ENCODE results near the gene CSNK2A1.

CSNK2A1 gene

DNA sequence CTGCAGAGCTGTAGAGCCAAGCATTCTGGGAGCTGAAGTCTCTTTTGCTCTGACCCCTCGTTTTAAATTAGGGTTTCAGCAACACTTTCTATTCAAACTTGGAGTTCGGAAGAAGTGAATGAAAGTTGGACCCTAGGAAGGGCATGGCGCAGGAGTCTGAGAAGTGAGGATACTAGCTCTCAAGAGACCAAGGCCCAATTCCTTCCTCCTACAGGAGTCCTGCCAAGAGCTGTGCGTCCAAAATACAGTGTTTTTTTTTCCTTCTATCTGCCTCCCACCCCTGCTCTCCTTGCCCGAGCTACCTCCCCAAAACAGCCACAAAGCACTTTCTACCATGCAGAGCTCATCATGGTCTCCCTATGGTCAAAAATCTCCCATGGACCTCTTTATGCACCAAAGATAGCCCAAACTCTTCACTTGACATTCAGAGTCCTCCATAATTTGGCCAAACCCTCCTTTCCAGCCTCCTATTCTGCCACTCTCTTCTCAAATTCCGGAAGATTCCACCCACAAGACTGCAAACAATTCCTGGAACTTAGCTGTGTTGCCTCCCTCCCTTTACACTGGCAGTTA, 649 bp upstream of the CSNK2A1 start:
- peak overlapping the region; percentile 97; the same call in 1 of the 2 replicates for H3K9ac ChIP-seq (ENCODE audit: low read depth, low read length)
- H3K36me3 ChIP-seq (ENCODE audit: insufficient read depth, low read length), result peaks cover 12% of the 10 kb centered on the region; the same call in 1 of the 2 replicates
- peak overlapping the region; percentile 96 for H3K27ac ChIP-seq (ENCODE audit: low read depth, low read length)
- no peaks in the 10 kb centered on the region; the same call in 1 of the 2 replicates for H3K9me3 ChIP-seq (ENCODE audit: insufficient read depth, low read depth, low read length)
- H3K4me1 ChIP-seq (ENCODE audit: insufficient read depth, low read length), result peaks cover 21% of the 10 kb centered on the region
- 74% methylated on average over 6 of the region's 6 CpGs for WGBS
- H3K27me3 ChIP-seq (ENCODE audit: insufficient read depth, low read length), result peaks cover 25% of the 10 kb centered on the region
- peak overlapping the region; percentile 89 for H3K4me3 ChIP-seq (ENCODE audit: low read length)

DNA sequence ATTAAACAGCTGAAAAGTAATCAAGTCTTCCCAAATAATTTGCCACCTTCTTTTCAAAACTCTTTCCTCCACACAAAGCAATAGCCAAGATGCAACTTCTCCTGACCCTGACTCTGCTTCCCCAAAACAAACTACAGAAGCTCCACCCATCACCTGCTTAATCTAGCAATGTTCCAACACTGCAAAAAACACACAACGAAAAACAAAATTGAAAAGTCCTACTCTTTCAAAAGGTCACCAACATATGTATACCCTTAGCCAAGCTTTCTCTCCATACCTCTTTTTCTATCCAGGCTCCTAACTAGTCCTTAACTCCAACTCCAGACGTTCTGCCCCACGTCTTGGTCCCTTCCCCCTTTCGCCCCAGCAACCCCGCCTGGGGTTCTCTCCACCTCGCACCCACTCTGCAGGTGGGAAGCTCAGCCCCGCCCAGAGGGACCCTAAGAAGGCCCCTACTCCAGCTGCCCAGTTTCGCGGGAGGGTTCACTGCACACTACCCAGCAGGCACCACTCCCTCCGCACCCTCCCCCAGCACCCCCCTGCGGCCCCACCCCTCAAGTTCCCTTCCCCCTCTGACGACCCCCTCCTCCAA, 717 bp downstream of the CSNK2A1 start:
- H3K4me1 ChIP-seq (ENCODE audit: insufficient read depth, low read length), result peaks cover 25% of the 10 kb centered on the region

DNA sequence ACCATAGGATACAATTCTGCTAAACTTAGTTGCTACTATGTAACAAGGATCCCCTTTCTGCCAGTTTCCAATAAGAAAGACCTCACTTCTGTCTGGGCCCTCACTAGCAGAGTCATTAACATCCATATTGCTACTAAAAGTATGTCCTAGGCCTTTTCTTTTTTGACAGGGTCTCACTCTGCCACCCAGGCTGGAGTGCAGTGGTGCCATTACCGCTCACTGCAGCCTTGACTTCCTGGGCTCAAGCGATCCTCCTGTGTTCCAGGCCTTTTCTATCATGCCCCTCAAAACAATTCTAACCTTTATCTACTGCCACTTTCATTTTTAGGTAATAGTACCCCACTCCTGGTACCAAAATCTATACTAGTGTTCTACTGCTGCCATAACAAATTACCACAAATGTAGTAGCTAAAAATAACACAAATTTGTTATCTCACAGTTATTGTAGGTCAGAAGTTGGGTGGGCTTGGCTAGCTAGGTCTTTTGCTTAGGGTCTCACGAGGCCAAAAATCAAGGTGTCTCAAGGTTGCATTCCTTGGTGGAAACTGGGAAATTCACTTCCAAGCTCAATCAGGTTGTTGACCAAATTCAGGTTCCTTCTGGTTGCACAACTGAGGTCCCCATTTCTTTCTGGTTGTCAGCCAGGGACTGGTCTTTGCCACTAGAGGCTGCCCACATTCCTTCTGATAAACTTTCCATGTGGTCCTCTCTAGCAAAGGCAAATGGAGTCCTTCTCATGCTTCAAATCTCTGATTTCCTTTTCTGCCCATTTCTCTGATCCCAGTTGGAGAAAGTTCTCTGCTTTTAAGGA, 3.0 kb downstream of the CSNK2A1 start:
- Histone ChIP-seq H3K36me3 (ENCODE audit: insufficient read depth, low read length) (peaks cover 12% of the 10 kb centered on the region; the same call in 1 of the 2 replicates), H3K4me3 (ENCODE audit: low read length) (peak overlapping the region; percentile 89), H3K9me3 (ENCODE audit: insufficient read depth, low read depth, low read length) (no peaks in the 10 kb centered on the region; the same call in 1 of the 2 replicates), H3K27ac (ENCODE audit: low read depth, low read length) (no peak overlapping the region), H3K9ac (ENCODE audit: low read depth, low read length) (no peak overlapping the region), H3K27me3 (ENCODE audit: insufficient read depth, low read length) (peaks cover 8% of the 10 kb centered on the region), H3K4me1 (ENCODE audit: insufficient read depth, low read length) (peaks cover 43% of the 10 kb centered on the region)
- WGBS, result 93% methylated on average over 3 of the region's 3 CpGs

More for the DNA sequence above, 717 bp downstream of the CSNK2A1 start:
- peak overlapping the region; percentile 89 for H3K4me3 ChIP-seq (ENCODE audit: low read length)
- under 1% methylated on average over 12 of the region's 12 CpGs for WGBS
- peaks cover 25% of the 10 kb centered on the region for H3K27me3 ChIP-seq (ENCODE audit: insufficient read depth, low read length)
- peak overlapping the region; percentile 96 for H3K27ac ChIP-seq (ENCODE audit: low read depth, low read length)
- H3K9ac ChIP-seq (ENCODE audit: low read depth, low read length), result peak overlapping the region; percentile 97
- no peaks in the 10 kb centered on the region; the same call in 1 of the 2 replicates for H3K9me3 ChIP-seq (ENCODE audit: insufficient read depth, low read depth, low read length)
- peaks cover 12% of the 10 kb centered on the region; the same call in 1 of the 2 replicates for H3K36me3 ChIP-seq (ENCODE audit: insufficient read depth, low read length)

DNA sequence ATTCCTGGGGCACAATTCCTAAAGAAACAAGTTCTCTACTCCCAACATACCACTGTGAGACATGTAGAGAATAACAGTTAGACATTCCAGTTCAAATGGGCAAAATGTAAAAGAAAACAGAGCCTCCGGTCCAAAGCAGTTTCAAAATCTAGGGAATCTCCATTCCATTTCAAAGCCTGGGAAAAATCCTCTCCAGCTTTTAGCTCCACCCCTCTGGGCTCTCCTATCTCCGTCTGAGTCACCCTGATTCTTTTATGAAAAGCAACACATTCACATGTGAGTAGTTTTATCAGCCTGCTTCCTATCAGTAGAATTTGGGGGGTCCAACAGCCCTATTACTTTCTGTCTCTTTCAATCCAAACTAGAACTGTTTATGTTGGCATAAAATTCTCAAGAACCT, 3.7 kb downstream of the CSNK2A1 start:
- Histone ChIP-seq H3K4me3 (ENCODE audit: low read length) (peak overlapping the region; percentile 89), H3K9ac (ENCODE audit: low read depth, low read length) (no peak overlapping the region), H3K27me3 (ENCODE audit: insufficient read depth, low read length) (peaks cover under 1% of the 10 kb centered on the region), H3K27ac (ENCODE audit: low read depth, low read length) (no peak overlapping the region), H3K4me1 (ENCODE audit: insufficient read depth, low read length) (peaks cover 43% of the 10 kb centered on the region), H3K9me3 (ENCODE audit: insufficient read depth, low read depth, low read length) (no peaks in the 10 kb centered on the region; the same call in 1 of the 2 replicates), H3K36me3 (ENCODE audit: insufficient read depth, low read length) (peaks cover 12% of the 10 kb centered on the region; the same call in 1 of the 2 replicates)
- 41% methylated on average over 2 of the region's 2 CpGs for WGBS

DNA sequence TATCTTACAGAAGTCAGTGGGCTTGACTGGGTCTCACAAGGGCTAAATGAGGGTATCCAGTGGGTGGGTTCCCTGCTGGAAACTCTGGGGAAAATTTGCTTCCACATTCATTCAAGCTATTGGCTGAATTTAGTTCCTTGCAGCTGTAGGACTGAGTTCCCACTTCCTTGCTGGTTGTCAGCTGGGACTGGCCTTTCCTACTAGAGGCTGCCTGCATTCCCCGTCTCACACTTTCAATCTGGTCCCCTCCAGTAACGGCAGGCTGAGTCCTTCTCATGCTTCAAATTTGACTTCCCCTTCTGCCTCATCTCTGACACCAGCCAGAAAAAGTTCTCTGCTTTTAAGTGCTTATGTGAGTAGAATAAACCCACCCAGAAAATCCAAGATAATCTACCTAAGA, 4.4 kb downstream of the CSNK2A1 start:
- H3K4me3 ChIP-seq (ENCODE audit: low read length), result no peak overlapping the region
- peaks cover 12% of the 10 kb centered on the region; the same call in 1 of the 2 replicates for H3K36me3 ChIP-seq (ENCODE audit: insufficient read depth, low read length)
- H3K27me3 ChIP-seq (ENCODE audit: insufficient read depth, low read length), result no peaks in the 10 kb centered on the region
- H3K9me3 ChIP-seq (ENCODE audit: insufficient read depth, low read depth, low read length), result no peaks in the 10 kb centered on the region; the same call in 1 of the 2 replicates
- 53% methylated on average over 2 of the region's 2 CpGs for WGBS
- peaks cover 43% of the 10 kb centered on the region for H3K4me1 ChIP-seq (ENCODE audit: insufficient read depth, low read length)
- H3K9ac ChIP-seq (ENCODE audit: low read depth, low read length), result no peak overlapping the region
- H3K27ac ChIP-seq (ENCODE audit: low read depth, low read length), result no peak overlapping the region

DNA sequence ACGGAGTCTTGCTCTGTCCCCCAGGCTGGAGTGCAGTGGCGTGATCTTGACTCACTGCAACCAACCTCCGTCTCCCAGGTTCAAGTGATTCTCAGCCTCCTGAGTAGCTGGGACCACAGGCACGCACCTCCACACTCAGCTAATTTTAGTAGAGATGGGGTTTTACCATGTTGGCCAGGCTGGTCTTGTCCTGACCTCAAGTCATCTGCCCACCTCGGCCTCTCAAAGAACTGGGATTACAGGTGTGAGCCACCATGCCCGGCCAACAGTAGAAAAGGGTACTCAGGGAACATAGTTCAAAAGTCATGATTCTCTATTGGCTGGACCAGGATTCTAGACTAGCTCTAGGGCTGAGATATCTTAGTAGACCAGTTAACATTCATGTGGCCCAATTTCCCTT, 5.6 kb downstream of the CSNK2A1 start:
- no peak overlapping the region for H3K27ac ChIP-seq (ENCODE audit: low read depth, low read length)

DNA sequence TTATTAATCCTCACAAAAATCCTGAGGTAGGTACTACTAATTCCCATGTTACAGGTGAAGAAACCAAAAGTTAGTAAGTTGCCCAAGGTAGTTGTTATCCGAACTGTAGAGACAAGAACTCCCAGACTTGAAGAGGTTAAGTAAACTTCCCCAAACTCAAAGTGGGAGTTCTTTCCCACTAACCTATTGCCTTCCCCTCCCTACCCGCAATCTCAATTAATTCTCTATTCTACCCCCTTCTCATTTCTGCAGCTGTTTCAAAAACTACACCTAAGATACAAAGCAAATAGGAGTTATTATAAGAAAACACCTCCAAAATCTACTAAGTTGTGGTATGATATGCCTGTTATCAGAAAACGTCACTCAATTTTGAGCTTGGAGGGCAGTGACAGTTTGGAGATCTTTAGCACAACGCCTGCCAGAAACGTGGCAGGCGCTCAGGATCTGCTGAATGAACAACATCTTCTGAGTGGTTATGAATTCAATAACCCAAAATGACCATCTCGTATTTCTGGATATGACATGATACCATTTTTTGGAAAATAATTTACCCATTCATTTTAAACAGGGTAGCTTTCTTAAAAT, 7.1 kb downstream of the CSNK2A1 start:
- Histone ChIP-seq H3K27ac (ENCODE audit: low read depth, low read length) (no peak overlapping the region), H3K9ac (ENCODE audit: low read depth, low read length) (no peak overlapping the region), H3K4me1 (ENCODE audit: insufficient read depth, low read length) (peaks cover 47% of the 10 kb centered on the region), H3K36me3 (ENCODE audit: insufficient read depth, low read length) (peaks cover 12% of the 10 kb centered on the region; the same call in 1 of the 2 replicates), H3K27me3 (ENCODE audit: insufficient read depth, low read length) (no peaks in the 10 kb centered on the region), H3K4me3 (ENCODE audit: low read length) (no peak overlapping the region), H3K9me3 (ENCODE audit: insufficient read depth, low read depth, low read length) (no peaks in the 10 kb centered on the region; the same call in 1 of the 2 replicates)
- WGBS, result 74% methylated on average over 6 of the region's 7 CpGs

More for the DNA sequence above, 5.6 kb downstream of the CSNK2A1 start:
- H3K36me3 ChIP-seq (ENCODE audit: insufficient read depth, low read length), result peaks cover 12% of the 10 kb centered on the region; the same call in 1 of the 2 replicates
- WGBS, result 94% methylated on average over 6 of the region's 6 CpGs
- H3K27me3 ChIP-seq (ENCODE audit: insufficient read depth, low read length), result no peaks in the 10 kb centered on the region
- no peak overlapping the region for H3K9ac ChIP-seq (ENCODE audit: low read depth, low read length)
- no peak overlapping the region for H3K4me3 ChIP-seq (ENCODE audit: low read length)
- H3K9me3 ChIP-seq (ENCODE audit: insufficient read depth, low read depth, low read length), result no peaks in the 10 kb centered on the region; the same call in 1 of the 2 replicates
- peaks cover 43% of the 10 kb centered on the region for H3K4me1 ChIP-seq (ENCODE audit: insufficient read depth, low read length)

DNA sequence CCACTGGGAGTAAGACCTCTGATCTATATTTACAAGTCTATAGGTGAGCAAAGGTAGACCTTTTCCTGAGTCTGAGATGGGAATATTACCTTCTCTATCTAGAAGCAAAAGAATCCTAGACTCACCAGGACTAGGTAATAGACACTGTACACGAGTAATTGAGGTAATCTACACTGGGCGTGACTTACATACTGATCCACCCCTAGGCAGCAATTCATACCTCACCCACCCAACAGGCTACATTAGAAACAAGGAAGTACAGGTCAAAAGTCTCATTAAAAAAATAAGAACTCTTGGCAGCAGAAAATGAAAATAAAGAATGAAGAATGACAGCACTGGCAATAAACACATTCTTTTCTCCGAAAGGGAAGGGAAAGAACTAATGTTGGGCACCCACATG, 7.6 kb downstream of the CSNK2A1 start:
- Histone ChIP-seq H3K4me1 (ENCODE audit: insufficient read depth, low read length) (peaks cover 45% of the 10 kb centered on the region), H3K36me3 (ENCODE audit: insufficient read depth, low read length) (peaks cover 6% of the 10 kb centered on the region; the same call in 1 of the 2 replicates), H3K9ac (ENCODE audit: low read depth, low read length) (no peak overlapping the region), H3K9me3 (ENCODE audit: insufficient read depth, low read depth, low read length) (no peaks in the 10 kb centered on the region; the same call in 1 of the 2 replicates), H3K27ac (ENCODE audit: low read depth, low read length) (no peak overlapping the region), H3K4me3 (ENCODE audit: low read length) (no peak overlapping the region), H3K27me3 (ENCODE audit: insufficient read depth, low read length) (no peaks in the 10 kb centered on the region)
- WGBS, result 99% methylated on average over 3 of the region's 3 CpGs

DNA sequence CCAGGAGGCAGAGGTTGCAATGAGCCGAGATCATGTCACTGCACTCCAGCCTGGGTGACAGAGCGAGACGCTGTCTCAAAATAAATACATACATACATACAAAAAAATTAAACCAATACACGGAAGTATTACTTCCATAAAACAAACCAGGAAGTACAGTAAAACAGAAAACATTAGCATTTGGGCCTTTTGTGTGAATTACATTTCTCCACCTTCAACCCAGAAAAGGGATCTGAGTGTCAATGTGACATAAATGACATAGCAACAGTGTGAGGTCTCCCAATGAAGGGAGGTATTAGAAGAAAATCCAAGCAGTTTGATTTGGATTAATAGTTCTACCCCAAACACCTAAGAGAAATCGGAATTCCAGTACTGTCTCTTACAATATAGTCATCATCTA, 10.1 kb downstream of the CSNK2A1 start:
- Histone ChIP-seq H3K4me1 (ENCODE audit: insufficient read depth, low read length) (peaks cover 26% of the 10 kb centered on the region), H3K9me3 (ENCODE audit: insufficient read depth, low read depth, low read length) (no peaks in the 10 kb centered on the region), H3K27me3 (ENCODE audit: insufficient read depth, low read length) (no peaks in the 10 kb centered on the region), H3K36me3 (ENCODE audit: insufficient read depth, low read length) (peaks cover 14% of the 10 kb centered on the region), H3K27ac (ENCODE audit: low read depth, low read length) (no peak overlapping the region), H3K9ac (ENCODE audit: low read depth, low read length) (no peak overlapping the region), H3K4me3 (ENCODE audit: low read length) (no peak overlapping the region)
- WGBS, result 95% methylated on average over 5 of the region's 5 CpGs

DNA sequence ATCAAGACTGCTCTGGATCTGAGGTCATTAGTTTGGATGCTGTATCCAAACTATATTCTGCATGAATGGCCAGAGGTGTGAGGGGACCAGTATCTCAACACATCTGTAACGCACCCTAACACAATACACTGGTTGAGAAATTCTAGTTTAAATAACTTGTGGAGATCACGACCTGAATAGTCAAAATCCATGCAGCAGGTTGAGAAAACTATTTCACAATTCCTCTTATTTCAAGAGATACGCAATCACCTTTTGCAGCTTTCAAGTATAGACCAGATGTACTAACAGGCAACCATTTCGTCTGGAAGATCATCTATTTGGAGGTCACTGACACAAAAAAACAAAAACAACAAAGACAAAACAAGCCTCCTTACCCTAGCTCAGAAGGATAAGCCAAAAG, 11.1 kb downstream of the CSNK2A1 start:
- H3K9ac ChIP-seq (ENCODE audit: low read depth, low read length), result no peak overlapping the region
- H3K36me3 ChIP-seq (ENCODE audit: insufficient read depth, low read length), result peaks cover 24% of the 10 kb centered on the region
- 95% methylated on average over 4 of the region's 4 CpGs for WGBS
- no peak overlapping the region for H3K27ac ChIP-seq (ENCODE audit: low read depth, low read length)
- H3K9me3 ChIP-seq (ENCODE audit: insufficient read depth, low read depth, low read length), result no peaks in the 10 kb centered on the region
- no peak overlapping the region for H3K4me3 ChIP-seq (ENCODE audit: low read length)
- peaks cover 22% of the 10 kb centered on the region for H3K4me1 ChIP-seq (ENCODE audit: insufficient read depth, low read length)
- no peaks in the 10 kb centered on the region for H3K27me3 ChIP-seq (ENCODE audit: insufficient read depth, low read length)
